ENCODE data around the gene PPP1R36.
A peak's percentile ranks its signal among the peaks of the same experiment; 100 is the strongest.

PPP1R36 gene
- 0 to 0.63 (median 0.19) reads per million in 9 experiments for total RNA-seq

GRCh38 chr14:64549791-64550620, at the start of gene PPP1R36:
Gene PPP1R36, plus strand, starts transcription at chr14:64549961. Its CDS starts 37 bp downstream, at chr14:64549998.
- H3K27ac Mint-ChIP-seq, result no peak within 1 kb of the TSS
- H3K27me3 Mint-ChIP-seq, result peaks cover 0 to 12% of the 10 kb centered on the region in 2 donors
- H3K4me1 Mint-ChIP-seq (ENCODE audit: low read depth in 2 of 2), result peaks cover 6 to 14% of the 10 kb centered on the region in 2 donors
- peak; percentile 26 to 39 (median 26) for DNase-seq
- peak within 1 kb of the TSS; percentile 42 to 70 for H3K4me3 Mint-ChIP-seq
- peak; percentile 99 for ATAC-seq (replicated peaks)
- no peaks in the 10 kb centered on the region for H3K36me3 Mint-ChIP-seq (ENCODE audit: insufficient read depth)
- H3K9me3 Mint-ChIP-seq, result no peaks in the 10 kb centered on the region

GRCh38 chr14:64500088-64500487, 49.7 kb upstream of the PPP1R36 start:
- ATAC-seq (replicated peaks) (no peak), DNase-seq (no peak)
- peaks cover 72% of the 10 kb centered on the region for H3K36me3 Mint-ChIP-seq (ENCODE audit: insufficient read depth)
- no peaks in the 10 kb centered on the region for H3K9me3 Mint-ChIP-seq
- H3K27ac Mint-ChIP-seq, result peak overlapping the region; percentile 99
- H3K27me3 Mint-ChIP-seq, result no peaks in the 10 kb centered on the region
- peak overlapping the region; percentile 94 to 95 for H3K4me3 Mint-ChIP-seq
- H3K4me1 Mint-ChIP-seq (ENCODE audit: low read depth in 2 of 2), result peaks cover 27 to 58% of the 10 kb centered on the region in 2 donors

- no peaks in the 10 kb centered on the region for H3K9me3 Mint-ChIP-seq
- peak overlapping the region; percentile 99 for H3K27ac Mint-ChIP-seq
- peak overlapping the region; percentile 94 to 95 for H3K4me3 Mint-ChIP-seq
- peaks cover 40 to 67% of the 10 kb centered on the region in 2 donors for H3K4me1 Mint-ChIP-seq (ENCODE audit: low read depth in 2 of 2)
- no peaks in the 10 kb centered on the region for H3K27me3 Mint-ChIP-seq
- DNase-seq (no peak), ATAC-seq (replicated peaks) (no peak)
- H3K36me3 Mint-ChIP-seq (ENCODE audit: insufficient read depth), result peaks cover 73% of the 10 kb centered on the region
Measured at GRCh38 chr14:64501411-64502171, 48.2 kb upstream of the PPP1R36 start.

- H3K4me3 Mint-ChIP-seq, result peak overlapping the region; percentile 94 to 95
- H3K27ac Mint-ChIP-seq, result peak overlapping the region; percentile 99
- H3K36me3 Mint-ChIP-seq (ENCODE audit: insufficient read depth), result peaks cover 73% of the 10 kb centered on the region
- H3K4me1 Mint-ChIP-seq (ENCODE audit: low read depth in 2 of 2), result peaks cover 45 to 68% of the 10 kb centered on the region in 2 donors
- DNase-seq, result no peak
- ATAC-seq (replicated peaks), result no peak
- H3K27me3 Mint-ChIP-seq, result no peaks in the 10 kb centered on the region
- H3K9me3 Mint-ChIP-seq, result no peaks in the 10 kb centered on the region
Measured at GRCh38 chr14:64502456-64502855, 47.3 kb upstream of the PPP1R36 start.

- Mint-ChIP-seq H3K4me1 (ENCODE audit: low read depth in 2 of 2) (peaks cover 48 to 69% of the 10 kb centered on the region in 2 donors), H3K9me3 (no peaks in the 10 kb centered on the region), H3K27me3 (no peaks in the 10 kb centered on the region), H3K36me3 (ENCODE audit: insufficient read depth) (peaks cover 69% of the 10 kb centered on the region), H3K4me3 (peak overlapping the region; percentile 94 to 95), H3K27ac (peak overlapping the region; percentile 99)
- ATAC-seq (replicated peaks) (no peak), DNase-seq (no peak)
Measured at GRCh38 chr14:64502887-64503433, 46.8 kb upstream of the PPP1R36 start.

- Mint-ChIP-seq H3K4me3 (peak within 1 kb of the TSS; percentile 94 to 95), H3K27me3 (no peaks in the 10 kb centered on the region), H3K4me1 (ENCODE audit: low read depth in 2 of 2) (peaks cover 53 to 72% of the 10 kb centered on the region in 2 donors), H3K36me3 (ENCODE audit: insufficient read depth) (peaks cover 64% of the 10 kb centered on the region), H3K9me3 (no peaks in the 10 kb centered on the region), H3K27ac (peak within 1 kb of the TSS; percentile 99)
- ATAC-seq (replicated peaks) (peak; percentile 69), DNase-seq (peak; percentile 96 to 98 (median 96))
Measured at GRCh38 chr14:64503434-64504309, 46.1 kb upstream of the PPP1R36 start, which contains the start of gene ZBTB25. Gene ZBTB25, minus strand, starts transcription at chr14:64503838. Its CDS starts 13,305 bp downstream, at chr14:64490533.

GRCh38 chr14:64504310-64504896, 45.4 kb upstream of the PPP1R36 start, which contains the start of gene ZBTB1:
Gene ZBTB1, plus strand, starts transcription at chr14:64504770. Its CDS starts 16,735 bp downstream, at chr14:64521505.
- Mint-ChIP-seq H3K9me3 (no peaks in the 10 kb centered on the region), H3K36me3 (ENCODE audit: insufficient read depth) (peaks cover 65% of the 10 kb centered on the region), H3K4me1 (ENCODE audit: low read depth in 2 of 2) (peaks cover 60 to 77% of the 10 kb centered on the region in 2 donors), H3K4me3 (peak within 1 kb of the TSS; percentile 94 to 95), H3K27ac (peak within 1 kb of the TSS; percentile 99), H3K27me3 (no peaks in the 10 kb centered on the region)
- peak; percentile 86 to 87 (median 87) for DNase-seq
- peak; percentile 49 for ATAC-seq (replicated peaks)

- H3K36me3 Mint-ChIP-seq (ENCODE audit: insufficient read depth), result peaks cover 68% of the 10 kb centered on the region
- H3K27me3 Mint-ChIP-seq, result no peaks in the 10 kb centered on the region
- H3K4me1 Mint-ChIP-seq (ENCODE audit: low read depth in 2 of 2), result peaks cover 59 to 77% of the 10 kb centered on the region in 2 donors
- peak; percentile 25 for ATAC-seq (replicated peaks)
- peak; percentile 77 to 83 (median 80) for DNase-seq
- H3K4me3 Mint-ChIP-seq, result peak overlapping the region; percentile 94 to 95
- peak overlapping the region; percentile 99 for H3K27ac Mint-ChIP-seq
- no peaks in the 10 kb centered on the region for H3K9me3 Mint-ChIP-seq
Measured at GRCh38 chr14:64504897-64505794, 44.6 kb upstream of the PPP1R36 start.

- H3K27me3 Mint-ChIP-seq, result no peaks in the 10 kb centered on the region
- no peak for ATAC-seq (replicated peaks)
- no peak for DNase-seq
- peak overlapping the region; percentile 94 to 95 for H3K4me3 Mint-ChIP-seq
- peaks cover 58% of the 10 kb centered on the region for H3K36me3 Mint-ChIP-seq (ENCODE audit: insufficient read depth)
- peak overlapping the region; percentile 99 for H3K27ac Mint-ChIP-seq
- peaks cover 65 to 80% of the 10 kb centered on the region in 2 donors for H3K4me1 Mint-ChIP-seq (ENCODE audit: low read depth in 2 of 2)
- no peaks in the 10 kb centered on the region for H3K9me3 Mint-ChIP-seq
Measured at GRCh38 chr14:64506721-64507120, 43.0 kb upstream of the PPP1R36 start.

- peak overlapping the region; percentile 94 to 95 for H3K4me3 Mint-ChIP-seq
- H3K27me3 Mint-ChIP-seq, result no peaks in the 10 kb centered on the region
- no peaks in the 10 kb centered on the region for H3K9me3 Mint-ChIP-seq
- peaks cover 58% of the 10 kb centered on the region for H3K36me3 Mint-ChIP-seq (ENCODE audit: insufficient read depth)
- H3K4me1 Mint-ChIP-seq (ENCODE audit: low read depth in 2 of 2), result peaks cover 63 to 76% of the 10 kb centered on the region in 2 donors
- H3K27ac Mint-ChIP-seq, result peak overlapping the region; percentile 99
- ATAC-seq (replicated peaks), result no peak
- no peak for DNase-seq
Measured at GRCh38 chr14:64507376-64508156, 42.2 kb upstream of the PPP1R36 start.

Data from effector memory CD8-positive, alpha-beta T cell (primary cell).